Tibial nerve (tissue), 4 donors: Measurements from ENCODE around the gene SEMA3A.

Source experiments
- EP300 ChIP-seq, 2 donors: sonication (generic); formaldehyde crosslinking; IDR thresholded peaks; one replicate each; pipeline ENCODE4 v1.6.1; 2017; ENCODE audit warnings: antibody characterized with exemption in 2 of 2, mild to moderate bottlenecking in 1 of 2
- TF ChIP-seq, protein P1 (sequence below), 5 experiments: fragments of 200-600 bp in 3 of 5; fragments of 450-650 bp in 2 of 5; sonication (generic) in 3 of 5; IDR thresholded peaks; one replicate each; pipeline ENCODE4 v1.5.1; 2016 to 2019; ENCODE audit warnings: antibody characterized with exemption in 5 of 5, mild to moderate bottlenecking in 3 of 5, moderate library complexity in 2 of 5

DNA sequence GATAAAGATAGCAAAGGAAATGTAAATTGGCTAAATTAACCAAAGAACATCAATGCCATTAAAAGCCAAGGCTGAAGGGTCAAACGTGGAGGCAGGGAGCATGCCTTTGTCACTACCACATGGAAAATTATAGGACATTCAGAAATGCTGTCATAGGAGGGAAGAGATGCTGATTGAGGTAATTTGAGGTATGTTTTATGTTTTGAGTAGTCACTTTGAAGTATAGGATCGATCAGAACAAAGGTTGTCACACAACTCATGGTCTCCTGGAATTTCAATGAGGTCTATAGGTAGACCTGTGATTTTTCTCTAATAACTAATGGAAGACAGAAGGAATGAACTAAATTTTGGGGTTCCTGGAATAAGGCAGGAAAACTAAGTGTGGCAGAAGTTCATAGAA, 149.8 kb downstream of the SEMA3A start:
- TF ChIP-seq, protein P1, sequence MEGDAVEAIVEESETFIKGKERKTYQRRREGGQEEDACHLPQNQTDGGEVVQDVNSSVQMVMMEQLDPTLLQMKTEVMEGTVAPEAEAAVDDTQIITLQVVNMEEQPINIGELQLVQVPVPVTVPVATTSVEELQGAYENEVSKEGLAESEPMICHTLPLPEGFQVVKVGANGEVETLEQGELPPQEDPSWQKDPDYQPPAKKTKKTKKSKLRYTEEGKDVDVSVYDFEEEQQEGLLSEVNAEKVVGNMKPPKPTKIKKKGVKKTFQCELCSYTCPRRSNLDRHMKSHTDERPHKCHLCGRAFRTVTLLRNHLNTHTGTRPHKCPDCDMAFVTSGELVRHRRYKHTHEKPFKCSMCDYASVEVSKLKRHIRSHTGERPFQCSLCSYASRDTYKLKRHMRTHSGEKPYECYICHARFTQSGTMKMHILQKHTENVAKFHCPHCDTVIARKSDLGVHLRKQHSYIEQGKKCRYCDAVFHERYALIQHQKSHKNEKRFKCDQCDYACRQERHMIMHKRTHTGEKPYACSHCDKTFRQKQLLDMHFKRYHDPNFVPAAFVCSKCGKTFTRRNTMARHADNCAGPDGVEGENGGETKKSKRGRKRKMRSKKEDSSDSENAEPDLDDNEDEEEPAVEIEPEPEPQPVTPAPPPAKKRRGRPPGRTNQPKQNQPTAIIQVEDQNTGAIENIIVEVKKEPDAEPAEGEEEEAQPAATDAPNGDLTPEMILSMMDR (IDR thresholded peaks at IDR 0.05): no peak
- no peak for TF ChIP-seq EP300 (IDR thresholded peaks at IDR 0.05)
